ENCODE measurements around the gene N4BP3. TPM values are rescaled to one million over a fixed set of nuclear protein-coding genes. Genes with fewer than 3 reads are reported as not detected.
A peak's percentile ranks its signal among the peaks of the same experiment; 100 is the strongest.
"Not testable (repeated sequence)": the region's sequence is repeated elsewhere in the genome, so short reads cannot be mapped to it uniquely, and the experiment has no call there.

The N4BP3 gene, protein sequence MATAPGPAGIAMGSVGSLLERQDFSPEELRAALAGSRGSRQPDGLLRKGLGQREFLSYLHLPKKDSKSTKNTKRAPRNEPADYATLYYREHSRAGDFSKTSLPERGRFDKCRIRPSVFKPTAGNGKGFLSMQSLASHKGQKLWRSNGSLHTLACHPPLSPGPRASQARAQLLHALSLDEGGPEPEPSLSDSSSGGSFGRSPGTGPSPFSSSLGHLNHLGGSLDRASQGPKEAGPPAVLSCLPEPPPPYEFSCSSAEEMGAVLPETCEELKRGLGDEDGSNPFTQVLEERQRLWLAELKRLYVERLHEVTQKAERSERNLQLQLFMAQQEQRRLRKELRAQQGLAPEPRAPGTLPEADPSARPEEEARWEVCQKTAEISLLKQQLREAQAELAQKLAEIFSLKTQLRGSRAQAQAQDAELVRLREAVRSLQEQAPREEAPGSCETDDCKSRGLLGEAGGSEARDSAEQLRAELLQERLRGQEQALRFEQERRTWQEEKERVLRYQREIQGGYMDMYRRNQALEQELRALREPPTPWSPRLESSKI
- 31.8 TPM for polyA plus RNA-seq (ENCODE audit: insufficient read length)

DNA sequence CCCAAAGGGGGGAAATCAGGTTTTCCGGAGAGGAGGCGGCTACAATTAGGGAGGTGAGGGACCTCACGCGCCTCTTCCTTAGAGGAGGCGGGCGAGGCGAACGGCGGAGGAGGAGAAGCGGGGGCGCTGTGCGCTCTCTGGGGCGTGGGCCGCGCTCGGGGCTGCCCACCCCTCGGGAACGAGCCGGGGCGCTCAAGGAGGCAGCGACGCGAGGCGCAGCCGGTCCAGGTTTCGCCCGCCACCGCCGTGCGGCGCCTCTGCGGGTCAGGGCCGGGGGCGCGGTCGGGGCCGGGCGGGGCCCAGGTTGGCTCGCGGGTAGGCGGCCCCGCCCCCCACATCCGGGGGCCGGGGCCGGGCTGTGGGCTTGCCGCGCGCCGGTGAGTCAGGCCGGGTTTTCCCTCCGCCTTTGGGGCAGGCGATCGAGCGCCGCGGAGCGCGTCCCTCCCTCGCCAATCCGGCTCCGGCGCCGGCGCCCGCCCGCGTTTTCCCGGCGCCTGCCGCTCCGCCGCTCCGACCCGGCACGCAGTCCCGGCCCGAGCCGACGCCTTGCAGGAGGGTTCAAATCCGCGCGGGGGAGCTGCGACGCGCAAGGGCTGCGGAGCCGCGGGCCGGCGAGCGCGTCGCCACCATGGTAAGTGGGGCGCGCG lies at the start of gene N4BP3:
N4BP3 (plus strand) TSS at position 392 of the 647 bp plus-strand sequence. CDS start 6,052 bp downstream, outside the sequence.
- DNase-seq, result no peak

DNA sequence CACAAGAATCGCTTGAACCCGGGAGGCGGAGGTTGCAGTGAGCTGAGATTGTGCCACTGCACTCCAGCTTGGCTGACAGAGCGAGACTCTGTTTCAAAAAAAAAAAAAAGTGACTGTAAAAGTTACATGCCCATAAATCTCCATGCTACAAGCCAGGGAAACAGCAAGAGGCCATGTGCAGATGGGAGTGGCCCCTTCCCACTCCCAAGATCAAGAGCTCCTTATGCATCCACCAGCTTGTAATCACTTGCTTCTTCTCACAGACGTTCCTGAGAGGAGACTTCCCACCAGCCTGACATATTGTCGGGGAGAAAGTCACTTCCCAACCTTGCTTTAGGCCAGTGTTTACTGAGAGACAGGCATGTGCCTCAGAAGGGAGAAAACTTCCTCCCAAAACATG lies 45.6 kb upstream of the N4BP3 start:
- no peak for DNase-seq

DNA sequence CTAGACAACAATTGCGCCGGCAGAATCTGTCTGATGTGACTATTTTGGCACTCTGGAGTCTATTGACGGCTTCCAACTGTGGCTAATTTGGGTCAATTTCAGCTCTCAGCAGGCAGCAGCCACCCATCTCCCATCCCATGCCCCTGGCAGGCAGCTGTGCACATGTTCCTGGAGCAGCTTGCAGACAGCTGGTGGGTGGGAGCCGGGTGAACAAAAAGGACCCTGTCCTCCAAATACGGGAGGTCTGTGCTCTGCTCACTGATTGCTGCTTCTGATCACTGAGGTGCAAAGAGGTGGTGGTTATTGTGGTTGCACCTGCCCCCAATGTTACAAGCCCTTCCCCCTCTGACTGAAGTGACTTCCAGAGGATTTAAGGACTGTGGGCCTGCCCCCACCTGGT lies 45.0 kb upstream of the N4BP3 start:
- DNase-seq, result peak; percentile 15

DNA sequence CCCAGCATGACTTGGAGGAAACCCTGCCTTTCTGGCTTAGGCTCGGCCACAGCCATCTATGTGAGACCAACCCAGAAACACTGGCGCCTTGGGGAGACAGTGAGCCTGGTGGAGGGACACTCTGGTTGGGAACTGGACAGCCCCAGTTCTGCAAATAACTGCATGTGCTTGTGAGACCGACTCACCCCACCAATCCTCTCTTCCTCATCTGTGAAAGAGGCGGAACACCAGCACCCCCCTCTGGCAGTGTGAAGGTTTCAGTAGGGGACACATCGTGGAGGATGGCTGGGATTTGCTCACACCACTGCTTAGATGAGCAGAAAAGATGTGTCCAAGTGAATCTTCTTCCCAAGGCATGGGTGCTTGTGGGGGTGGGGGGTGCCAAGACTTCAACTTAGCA lies 43.4 kb upstream of the N4BP3 start:
- DNase-seq, result no peak

DNA sequence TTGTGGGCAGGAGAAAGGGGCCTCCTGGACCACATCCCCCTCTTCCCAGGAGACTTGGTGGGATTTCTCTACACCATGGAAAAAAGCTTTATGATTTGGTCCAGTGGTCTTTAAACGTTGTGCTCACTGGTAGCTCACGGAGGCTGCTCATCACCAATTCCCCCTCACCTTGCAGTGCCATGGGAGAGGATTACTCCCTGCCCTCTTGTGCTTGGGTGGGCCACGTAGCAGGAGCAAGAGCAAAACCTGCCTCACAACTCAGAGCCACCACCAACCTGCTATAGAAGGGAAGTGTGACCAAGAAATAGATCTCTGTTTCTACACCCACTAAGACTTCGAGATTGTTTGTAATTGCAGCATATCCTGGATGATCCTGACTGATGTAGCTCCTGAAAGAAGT lies 42.2 kb upstream of the N4BP3 start:
- no peak for DNase-seq

DNA sequence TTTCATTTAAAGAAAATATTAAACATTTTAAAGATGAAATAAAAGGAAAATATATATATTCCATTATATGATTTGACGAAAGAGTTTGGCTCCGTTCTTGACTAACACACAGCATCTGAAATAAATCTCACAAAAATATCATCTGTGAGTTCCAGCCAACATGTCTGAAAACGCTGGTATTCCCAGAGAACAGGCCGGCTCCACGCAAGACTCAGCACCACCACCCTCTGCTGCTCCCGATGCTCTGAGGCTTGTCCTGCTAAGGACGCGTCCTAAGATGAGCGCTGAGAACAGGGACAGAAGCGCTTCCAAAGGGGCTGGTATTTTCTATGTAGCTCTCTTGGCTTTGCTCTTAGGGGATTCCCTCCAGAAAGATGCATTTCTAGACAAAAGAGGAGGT lies 40.6 kb upstream of the N4BP3 start:
- no peak for DNase-seq

DNA sequence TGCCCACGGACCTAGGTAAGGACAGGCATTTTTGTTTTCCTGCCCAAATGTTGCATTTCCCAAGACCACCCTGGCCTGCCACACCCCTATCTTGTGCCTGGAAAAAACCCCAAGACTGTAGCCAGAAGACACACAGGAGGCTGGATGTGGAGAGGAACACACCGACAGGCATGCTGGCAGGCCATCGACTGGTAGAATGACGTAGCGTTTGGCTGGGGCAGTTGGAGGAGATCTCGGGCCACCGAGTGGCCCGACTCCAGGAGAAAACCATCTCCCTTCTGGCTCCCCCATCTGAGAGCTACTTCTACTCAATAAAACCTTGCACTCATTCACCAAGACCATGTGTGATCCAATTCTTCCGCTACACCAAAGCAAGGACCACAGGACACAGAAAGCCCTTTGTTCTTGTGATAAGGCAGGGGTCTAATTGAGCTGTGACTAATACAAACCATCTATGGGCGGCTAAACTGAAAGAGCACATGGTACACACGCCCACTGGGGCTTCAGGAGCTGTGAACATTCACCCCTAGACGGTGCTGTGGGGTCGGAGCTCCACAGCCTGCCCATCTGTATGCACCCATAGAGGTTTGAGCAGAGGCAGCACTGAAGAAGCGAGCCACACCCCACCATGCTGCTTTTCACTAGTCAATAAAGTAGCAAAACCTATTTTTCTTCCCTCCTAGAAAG lies 38.9 kb upstream of the N4BP3 start:
- DNase-seq, result no peak

DNA sequence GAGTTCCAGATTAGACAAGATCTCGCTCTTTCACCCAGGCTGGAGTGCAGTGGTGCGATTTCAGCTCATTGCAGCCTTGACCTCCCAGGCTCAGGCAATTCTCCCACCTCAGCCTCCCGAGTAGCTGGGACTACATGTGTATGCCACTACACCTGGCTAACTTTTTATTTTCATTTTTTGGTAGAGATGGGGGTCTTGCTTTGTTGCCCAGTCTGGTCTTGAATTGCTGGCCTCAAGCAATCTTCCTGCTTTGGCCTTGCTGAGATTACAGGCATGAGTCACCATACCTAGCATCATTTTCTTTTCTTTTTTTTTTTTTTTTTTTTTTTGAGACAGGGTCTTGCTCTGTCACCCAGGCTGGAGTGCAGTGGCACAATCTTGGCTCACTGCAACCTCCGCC lies 36.4 kb upstream of the N4BP3 start:
- not testable (repeated sequence) for DNase-seq

DNA sequence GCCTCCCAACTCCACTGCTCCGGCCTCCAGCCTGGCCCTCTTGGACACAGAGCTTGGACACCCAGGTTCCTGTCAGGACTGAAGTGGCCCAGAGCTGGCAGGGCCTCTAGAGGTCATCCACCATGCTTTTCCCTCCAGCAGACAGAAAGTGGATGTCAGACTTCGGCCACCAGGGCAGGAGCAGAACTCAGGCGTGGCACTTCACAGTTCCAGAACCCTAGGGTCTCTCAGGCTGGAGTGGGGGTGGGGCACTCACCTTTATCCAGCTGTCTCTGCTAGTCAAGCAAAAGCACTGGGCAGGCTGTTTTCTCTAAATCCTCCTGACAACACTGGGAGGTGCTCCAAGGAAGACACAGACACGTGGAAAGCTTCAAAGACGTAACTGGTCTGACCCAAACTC lies 35.6 kb upstream of the N4BP3 start:
- DNase-seq, result no peak

DNA sequence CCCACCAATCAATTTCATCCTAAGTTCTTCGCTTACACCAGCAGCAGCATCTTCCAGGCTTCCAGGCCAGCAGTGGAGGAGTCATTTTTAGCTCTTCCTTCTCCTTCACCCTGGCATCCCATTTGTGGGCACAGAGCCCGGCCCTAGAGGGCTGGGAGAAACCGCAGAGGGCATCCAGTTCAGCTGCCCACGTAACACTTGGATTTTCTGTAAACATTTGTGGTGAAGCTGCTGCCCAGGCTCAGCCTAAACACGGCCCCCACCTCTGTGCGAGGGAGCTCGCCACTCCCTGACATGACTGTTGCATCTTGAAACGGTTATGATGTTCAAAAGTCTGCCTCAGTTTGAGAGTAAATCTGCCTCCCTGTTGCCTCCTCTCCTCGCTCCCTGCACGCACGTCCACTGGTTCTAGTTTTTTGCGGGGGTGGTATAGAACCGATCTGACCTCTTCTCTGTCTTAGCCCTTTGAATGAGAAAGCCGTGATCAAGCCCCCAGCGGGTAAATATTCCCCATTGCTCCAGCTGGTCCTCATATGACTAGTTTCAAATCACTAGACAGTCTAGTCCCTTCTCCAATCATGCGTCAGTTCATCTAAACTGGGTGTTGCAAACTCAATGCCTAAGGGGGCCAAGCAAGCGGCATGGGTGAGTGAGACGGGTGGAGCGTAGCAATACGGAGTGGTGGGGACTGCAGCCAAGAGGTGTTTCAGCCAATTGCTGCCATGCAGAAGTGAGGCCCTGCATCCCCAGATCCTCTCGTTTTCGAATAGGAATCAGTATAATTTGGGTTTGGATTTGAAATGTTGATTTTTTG lies 34.9 kb upstream of the N4BP3 start:
- DNase-seq, result no peak

DNA sequence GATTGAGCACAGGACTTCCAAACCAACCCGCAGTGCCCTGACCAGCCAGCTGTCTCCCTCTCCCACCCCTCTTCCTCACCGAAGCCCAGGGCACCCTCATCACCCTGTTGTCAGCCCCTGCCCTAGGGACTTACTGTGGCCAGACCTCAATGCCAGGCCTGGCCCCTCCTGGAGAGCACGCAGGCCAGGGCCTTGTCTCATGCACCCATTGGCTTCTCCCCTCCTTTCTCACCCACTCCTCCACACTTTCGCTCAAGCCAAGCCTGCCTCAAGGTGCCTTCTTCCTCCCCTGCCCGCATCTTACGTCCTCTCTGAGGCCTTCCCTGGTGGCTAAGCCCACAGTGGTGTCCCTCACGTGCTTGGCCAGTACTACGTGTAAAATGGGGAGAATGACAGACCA lies 33.3 kb upstream of the N4BP3 start:
- no peak for DNase-seq

DNA sequence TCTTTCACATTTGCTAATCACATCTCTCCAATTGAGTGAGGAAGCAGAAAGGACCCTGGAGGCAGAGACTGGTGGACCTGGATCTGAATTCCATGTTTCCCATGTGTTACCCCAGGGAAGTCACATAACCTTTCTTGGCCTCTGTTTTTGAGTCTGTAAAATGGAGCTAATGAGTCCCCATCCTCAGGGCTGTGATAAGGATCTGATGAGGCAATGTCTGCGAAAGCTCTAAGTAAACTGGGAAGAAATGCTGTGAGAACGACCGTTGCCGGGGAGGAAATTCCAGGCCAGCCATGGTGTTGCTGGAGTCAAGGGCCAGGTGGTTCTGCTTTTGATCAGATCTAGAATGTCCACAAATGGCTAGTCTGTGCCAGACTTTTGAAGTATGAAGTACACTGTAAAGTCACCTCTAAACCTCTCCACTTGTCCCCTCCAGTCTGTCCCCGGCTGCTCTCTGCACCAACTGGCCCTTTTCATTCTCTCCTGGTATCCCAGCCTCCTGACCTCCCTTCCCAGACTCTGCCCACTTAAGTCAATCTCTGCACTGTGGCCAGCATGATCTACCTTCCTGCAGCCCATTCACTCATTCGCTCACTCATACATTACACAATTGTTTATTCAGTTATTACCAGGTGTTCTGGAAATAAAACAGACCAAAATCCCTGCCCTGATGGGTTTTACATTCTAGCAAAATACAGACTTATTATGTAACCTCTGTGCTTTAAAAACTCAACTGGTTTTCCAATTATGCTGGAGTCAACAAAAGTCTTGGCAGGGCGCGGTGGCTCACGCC lies 32.5 kb upstream of the N4BP3 start:
- no peak for DNase-seq

DNA sequence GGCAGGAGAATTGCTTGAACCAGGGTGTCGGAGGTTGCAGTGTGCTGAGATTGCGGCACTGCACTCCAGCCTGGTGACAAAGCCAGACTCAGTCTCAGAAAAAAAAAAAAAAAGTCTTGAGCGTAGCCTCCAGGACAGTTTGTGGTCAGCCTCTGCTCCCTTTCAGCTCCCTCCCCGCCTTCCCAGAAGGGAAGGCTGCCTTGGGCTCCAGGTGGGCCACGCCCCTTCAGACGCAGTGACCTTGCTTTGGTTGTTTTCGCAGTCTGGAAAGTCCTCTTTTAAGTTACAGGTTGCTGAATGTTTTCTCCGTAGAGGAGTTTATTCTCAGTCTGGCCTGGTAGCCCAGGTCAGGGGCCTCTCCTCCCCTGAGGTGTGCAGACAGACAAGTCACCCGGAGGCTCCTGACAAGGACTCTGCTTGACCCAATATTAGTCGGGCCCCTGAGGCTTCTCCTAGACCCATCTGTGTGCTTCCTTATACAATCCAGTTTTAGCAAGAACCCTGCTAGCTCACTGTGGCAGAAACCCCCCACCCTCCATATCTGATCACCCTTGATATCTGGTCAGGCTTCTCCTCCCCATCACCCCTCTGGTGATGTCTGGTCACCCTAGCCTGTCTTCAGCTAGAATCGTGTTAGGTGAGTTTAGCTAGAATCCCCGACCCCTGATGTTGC lies 31.6 kb upstream of the N4BP3 start:
- no peak for DNase-seq

DNA sequence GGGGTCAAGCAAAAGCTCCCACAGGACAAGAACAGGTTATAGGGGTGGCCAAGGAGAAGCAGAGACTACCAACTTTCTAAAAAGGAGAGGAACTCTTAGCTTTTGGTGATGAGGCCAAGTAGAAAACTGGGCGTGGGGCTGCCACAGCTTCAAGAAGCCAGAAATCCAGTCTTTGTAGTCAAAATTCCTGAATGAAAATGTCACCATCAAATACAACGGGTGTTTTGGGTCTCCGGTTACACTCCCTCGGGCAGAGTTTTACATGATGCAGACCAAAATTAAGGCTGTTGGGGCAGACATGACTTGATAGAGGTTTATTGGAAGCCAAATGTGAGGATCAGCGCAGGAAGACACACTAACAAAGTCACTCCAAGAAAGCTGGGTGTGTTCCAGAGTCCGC lies 29.4 kb upstream of the N4BP3 start:
- no peak for DNase-seq

DNA sequence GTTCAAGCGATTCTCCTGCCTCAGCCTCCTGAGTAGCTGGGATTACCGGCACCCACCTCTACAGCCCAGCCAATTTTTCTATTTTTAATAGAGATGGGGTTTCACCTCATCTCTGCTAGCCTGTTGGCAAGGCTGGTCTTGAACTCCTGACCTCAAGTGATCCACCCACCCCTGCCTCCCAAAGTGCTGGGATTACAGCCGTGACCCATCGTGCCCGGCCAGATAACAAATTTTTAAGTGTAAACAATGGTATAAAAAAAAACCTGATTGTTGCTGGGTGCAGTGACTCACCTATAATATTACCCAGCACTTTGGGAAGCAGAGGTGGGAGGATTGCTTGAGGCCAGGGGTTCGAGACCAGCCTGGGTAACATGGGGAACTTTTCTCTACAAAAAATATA lies 28.0 kb upstream of the N4BP3 start:
- no peak for DNase-seq

DNA sequence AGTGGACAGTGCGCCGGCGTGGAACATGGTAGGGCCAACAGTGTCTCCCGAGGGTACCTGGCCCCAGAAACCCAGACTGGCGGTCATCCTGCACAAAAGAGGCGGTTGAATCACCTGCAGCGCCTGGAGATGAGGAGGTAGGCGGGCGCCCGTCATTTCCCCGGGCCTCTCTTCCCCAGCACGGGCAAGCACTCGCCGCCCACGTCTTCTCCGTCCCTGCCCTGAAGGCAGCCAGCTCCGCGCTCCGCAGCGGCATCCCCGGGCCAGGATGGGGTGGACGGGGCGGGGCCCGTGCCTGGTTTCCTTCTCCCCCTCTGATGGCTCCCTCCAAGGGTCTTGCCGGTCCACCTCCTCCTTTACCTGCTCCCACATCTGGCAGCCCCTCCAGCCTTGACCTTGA lies 27.1 kb upstream of the N4BP3 start:
- no peak for DNase-seq

DNA sequence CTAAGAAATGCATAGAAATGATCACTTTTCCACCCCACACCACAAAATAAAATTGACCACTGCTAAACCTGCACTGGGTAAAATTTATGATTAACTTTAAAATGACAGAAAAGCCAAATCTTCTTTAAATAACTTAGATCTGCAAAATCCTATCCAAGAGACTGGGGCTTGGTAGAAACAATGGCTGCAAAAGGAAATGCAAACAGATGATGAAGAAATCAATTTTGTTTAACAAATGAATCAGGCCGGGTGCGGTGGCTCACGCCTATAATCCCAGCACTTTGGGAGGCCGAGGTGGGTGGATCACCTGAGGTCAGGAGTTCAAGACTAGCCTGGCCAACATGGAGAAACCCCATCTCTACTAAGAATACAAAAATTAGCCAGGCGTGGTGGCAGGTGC lies 26.1 kb upstream of the N4BP3 start:
- not testable (repeated sequence) for DNase-seq

DNA sequence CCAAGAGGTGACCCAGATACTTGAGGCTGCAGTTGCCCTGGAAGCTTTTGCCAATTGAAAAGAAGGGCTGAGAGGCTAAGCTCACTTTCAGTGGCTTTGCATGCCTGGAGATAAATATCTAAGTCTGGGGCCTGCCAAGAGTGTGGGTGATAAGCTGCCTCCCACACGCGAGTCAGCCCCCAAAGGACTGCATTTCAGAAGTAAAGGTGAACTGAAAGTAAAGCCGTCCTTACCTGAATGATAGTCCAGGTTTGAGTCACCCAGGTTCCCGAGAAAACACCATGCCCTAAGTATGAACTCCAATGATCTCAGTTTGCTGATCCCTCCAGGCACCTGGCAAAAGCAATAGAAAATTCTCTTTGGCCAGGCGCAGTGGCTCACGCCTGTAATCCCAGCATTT lies 22.5 kb upstream of the N4BP3 start:
- no peak for DNase-seq

DNA sequence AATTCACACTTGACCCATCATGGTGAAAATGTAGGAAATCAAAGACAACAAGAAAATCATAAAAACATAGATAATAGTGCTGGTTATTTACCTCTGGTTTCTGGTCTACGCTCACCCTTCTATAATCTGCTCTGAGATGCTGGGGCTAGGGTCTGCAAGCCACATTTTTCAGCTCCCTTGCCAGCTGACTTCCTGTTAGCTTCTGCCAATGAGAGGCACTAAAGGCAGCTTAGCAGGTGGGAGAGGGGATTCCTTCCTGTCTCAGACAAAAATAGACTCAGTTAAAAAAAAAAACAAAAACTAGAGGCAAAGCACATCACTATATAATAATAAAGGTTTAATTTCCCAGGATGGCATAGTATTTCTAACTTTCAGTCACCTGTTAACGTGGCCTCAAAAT lies 20.2 kb upstream of the N4BP3 start:
- no peak for DNase-seq

DNA sequence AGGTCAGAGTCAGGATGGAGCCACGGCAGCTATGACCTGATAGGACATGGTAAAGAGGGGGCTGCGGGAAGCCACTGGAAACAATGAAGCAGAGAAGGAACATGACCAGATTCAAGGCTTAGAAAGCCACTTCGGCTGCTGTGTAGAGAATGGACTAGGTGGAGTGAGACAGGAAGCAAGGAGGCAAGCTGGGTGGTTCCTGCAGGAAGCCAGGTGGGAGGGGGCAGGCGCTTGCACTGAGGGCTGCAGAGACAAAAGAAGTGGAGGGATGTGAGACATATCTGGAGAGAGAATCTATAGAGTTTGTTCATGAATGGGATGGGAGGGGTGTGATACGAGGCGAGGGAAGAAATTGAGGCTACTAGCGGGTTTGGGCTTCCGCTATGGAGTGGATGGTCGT lies 19.0 kb upstream of the N4BP3 start:
- no peak for DNase-seq

DNA sequence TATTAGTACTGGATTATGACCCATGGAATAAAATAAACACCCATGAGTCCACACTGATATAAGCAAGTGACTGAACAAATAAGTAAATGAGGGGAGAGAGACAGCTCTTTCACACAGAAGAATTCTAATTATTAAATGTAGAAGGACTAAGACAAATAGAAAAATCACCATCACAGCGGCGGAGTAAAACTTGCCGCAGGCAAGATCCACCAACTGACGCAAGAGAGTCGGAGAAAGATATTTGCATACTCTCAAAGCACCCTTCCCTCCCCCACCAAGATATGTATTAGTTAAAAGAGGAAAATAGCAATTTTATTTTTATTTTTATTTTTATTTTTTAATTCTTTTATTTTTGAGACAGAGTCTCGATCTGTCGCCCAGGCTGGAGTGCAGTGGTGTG lies 14.6 kb upstream of the N4BP3 start:
- no peak for DNase-seq
